ENCODE data around the gene DOCK4.

DNA sequence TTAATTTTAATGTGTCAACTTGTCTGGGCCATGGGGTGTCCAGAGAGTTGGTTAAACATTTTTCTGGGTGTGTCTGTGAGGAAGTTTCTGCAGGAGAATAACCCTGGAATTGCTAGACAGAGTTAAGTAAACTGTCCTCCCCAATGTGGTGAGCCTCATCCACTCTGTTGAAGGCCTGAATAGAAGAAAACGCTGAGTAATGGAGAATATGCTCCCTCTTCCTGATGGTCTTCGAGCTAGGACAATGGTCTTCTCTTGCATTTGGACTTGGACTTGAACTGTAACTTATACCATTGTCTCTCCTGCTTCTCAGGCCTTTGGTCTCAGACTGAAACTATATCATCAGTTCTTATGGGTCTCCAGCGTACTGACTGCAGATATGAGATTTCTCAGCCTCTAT lies 347.9 kb downstream of the DOCK4 start:
- TF ChIP-seq FOXM1 (IDR thresholded peaks at IDR 0.05; ENCODE audit: borderline replicate concordance) (no peak), SP1 (IDR thresholded peaks at IDR 0.05) (no peak), FOXA1 (IDR thresholded peaks at IDR 0.05) (no peak), HDGF (IDR thresholded peaks at IDR 0.05; ENCODE audit: borderline replicate concordance) (no peak), TARDBP (IDR thresholded peaks at IDR 0.05) (no peak), ZNF384 (IDR thresholded peaks at IDR 0.05) (no peak), BHLHE40 (IDR thresholded peaks at IDR 0.05; ENCODE audit: borderline replicate concordance) (no peak), CTBP1 (IDR thresholded peaks at IDR 0.05; ENCODE audit: borderline replicate concordance) (no peak), L3MBTL2 (conservative IDR thresholded peaks at IDR 0.05) (no peak), SUZ12 (IDR thresholded peaks at IDR 0.05) (no peak), NFRKB (IDR thresholded peaks at IDR 0.05) (no peak)
